CD4-positive, alpha-beta T cell treated with Interleukin-10 for 1 hour (primary cell): ENCODE measurements around the gene GABRB3.

Experiments used
- DNase-seq: peaks from one replicate; pipeline ENCODE4 v3.0.0-alpha.2; 2020

Gene GABRB3

DNA sequence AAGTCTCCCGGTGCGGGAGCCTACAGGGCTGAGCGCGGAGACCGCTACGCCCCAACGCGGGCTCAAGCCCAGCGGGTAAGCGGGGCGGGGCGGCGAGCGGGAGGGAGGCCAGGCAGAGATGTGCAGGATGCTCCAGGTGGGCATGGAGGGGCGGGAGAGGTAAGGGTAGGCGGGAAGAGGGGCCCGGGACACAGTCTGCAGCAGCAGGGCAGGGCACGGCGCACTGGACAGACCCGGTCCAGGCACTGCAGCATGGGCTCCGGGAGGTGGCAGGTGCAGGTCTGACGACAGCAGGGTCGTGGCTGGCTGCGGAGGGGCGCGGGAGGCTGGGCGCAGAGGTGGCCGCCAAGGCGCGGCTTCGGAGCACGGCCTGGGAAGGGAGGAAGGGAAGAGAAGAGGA, 102.8 kb downstream of the GABRB3 start:
- DNase-seq, result no peak

GRCh38 chr15:26667222-26667988, 105.5 kb downstream of the GABRB3 start:
- no peak for DNase-seq

DNA sequence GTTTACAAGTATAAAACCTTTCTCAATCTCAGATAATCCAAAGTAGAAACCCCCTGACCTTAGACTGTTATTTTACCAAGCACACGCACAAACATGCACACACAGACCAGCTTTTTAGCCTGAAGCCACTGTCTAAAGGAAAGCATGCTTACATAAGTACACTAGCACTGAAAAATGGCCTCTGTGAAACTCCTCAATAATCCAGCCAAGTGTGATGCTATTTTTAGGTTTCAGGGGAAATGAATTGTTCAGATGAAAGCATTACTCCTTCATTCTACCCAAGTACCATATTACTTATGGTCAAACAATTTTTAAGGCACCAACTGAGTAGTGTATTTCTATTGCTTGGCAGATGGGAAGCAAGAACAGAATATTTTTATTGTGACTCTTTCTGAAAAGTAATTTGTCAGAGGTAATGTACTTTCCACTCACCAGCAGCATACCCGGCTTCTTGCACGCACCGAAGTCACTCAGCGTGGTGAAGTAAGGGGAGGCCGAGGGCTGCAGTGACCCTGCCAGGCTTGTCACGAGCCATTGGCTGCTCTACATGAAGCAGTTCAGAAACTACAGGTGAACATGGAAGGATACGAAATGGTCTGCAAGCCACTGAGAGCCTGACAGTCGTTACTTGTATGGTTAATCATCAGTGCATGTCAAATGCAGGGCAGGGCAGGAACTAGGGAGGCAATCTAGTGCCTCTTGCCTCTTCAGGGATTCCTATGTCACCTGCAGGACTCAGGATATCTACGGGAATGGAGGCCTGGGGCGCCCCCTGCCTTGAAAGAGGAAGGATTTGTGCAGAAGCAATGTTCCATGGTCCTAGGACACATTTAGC, 106.7 kb downstream of the GABRB3 start:
- no peak for DNase-seq

DNA sequence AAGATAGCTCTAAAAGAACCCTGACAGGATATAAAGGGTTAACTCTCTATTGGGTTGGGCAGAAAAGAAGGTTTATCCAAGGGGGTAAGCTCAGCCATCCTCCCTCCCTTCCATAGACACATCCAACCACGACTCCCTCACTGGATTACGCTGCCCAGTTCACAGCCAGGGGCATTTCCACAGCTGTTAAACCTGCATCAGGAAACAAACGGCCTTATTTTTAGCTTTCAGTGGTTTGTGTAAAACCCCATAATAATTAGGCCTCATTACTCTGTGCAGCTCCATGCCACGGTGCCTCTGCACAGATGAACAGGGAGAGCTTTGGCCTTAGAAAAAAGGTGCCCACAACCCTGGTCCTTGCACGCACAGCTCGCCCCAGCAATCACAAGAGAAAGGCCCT, 110.6 kb downstream of the GABRB3 start:
- no peak for DNase-seq

DNA sequence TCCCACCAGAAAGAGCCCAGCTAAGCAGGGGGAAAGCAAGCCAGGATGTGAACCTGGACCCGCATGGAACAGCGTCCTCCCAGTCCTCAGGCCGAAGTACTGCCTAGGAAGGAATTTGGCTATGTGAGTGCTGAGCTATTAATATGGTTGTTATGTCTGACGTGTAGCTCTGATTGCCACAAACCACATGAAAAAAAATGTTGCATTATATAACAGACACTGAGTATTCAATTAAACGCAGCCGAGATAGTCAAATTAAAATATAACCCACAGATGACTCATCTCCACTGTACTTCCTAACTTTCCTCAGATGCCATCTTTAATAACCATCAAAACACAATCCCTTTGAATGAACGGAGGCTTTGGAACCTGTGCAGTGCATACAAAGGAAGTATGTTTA, 111.1 kb downstream of the GABRB3 start:
- no peak for DNase-seq

DNA sequence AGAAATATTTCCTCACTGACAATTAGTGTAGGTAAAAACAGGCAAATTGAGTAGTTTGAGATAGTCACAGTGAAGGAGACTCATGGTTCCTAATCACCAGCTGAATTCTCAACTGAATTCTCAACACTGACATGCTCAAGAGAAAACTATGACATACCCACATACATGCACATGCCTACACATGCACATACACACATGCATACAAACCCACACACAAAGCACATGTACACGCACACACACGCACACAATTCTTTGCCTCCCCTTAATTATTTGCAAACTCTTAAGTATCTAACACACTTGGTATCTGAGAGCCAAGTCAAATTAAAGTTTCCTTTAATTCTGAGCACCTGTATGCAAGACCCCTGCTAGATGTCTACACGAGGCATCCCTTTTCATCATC, 111.8 kb downstream of the GABRB3 start:
- DNase-seq, result no peak

GRCh38 chr15:26660241-26660640, 112.6 kb downstream of the GABRB3 start:
- DNase-seq, result no peak

DNA sequence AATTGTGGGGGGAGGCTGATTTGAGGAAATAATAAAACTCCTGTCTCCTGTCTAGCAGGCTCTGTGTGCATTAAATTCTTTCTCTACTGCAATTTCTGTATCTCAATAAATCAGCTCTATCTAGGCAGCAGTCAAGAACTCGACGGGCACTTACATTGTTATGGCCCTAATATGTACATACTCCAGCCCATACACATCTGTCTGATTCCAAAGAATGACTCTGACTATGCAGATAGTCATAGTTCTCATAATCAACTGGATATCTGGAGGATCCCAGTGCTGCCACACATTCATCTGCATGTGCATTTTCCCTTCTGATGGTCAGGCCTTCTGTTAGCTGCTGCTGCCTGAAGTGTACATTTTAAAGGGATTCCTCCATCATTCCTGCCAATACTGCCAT, 114.6 kb downstream of the GABRB3 start:
- no peak for DNase-seq

DNA sequence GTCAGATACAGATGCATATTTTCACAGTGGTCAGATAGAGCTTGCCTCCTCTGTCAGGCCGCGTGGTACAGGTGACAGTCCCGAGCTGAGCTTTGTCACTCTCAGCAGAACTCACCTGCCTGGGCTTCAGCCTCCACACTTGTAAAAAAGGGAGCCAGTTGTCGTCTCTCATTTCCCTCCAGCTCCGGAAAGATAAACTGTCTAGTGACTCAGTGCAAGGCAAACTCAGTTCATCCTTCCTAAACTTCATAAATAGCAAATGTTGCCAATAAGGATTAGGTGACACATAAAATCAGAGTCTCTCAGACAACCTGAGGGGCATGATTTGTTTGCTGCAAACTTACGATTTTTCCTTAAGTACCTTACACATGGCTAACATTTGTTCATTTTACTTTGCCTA, 116.8 kb downstream of the GABRB3 start:
- DNase-seq, result no peak

DNA sequence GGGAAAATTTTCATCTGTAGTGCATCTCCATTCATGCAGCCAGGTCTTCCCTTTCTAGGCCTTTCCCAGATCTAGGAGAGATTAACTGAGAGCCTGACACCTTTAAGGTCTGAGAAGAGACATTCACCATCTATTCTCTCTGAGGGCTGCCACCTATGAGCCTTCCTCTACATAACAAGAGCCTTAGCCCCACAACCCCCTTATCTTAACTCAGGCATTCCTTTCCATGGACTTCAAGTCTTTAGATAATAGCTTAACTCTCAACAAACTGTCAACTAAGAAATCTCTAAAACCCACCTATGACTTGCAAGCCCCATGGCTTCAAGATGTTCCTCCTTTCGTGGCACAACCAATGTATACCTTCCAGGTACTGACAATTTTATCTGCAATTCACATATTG, 121.0 kb downstream of the GABRB3 start:
- no peak for DNase-seq

GRCh38 chr15:26648676-26649075, 124.2 kb downstream of the GABRB3 start:
- no peak for DNase-seq

DNA sequence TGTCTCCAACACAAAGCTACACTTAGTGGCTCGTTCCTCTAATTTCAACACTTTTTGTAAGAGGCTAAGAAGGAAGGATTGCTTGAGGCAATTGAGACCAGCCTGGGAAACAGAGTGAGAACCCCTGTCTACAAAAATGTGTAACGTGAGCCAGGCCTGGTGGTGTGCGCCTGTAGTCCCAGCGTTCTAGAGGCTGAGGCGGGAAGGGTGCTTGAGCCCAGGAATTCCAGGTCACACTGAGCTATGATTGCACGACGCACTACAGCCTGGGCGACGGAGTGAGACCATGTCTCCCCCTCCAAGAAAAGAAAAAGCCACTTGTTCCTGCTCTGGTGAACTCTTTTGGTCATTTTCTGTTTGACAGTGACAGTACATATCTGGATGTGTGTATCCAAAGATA, 127.9 kb downstream of the GABRB3 start:
- no peak for DNase-seq

- DNase-seq, result no peak
Measured at GRCh38 chr15:26641144-26641543, 131.7 kb downstream of the GABRB3 start.

DNA sequence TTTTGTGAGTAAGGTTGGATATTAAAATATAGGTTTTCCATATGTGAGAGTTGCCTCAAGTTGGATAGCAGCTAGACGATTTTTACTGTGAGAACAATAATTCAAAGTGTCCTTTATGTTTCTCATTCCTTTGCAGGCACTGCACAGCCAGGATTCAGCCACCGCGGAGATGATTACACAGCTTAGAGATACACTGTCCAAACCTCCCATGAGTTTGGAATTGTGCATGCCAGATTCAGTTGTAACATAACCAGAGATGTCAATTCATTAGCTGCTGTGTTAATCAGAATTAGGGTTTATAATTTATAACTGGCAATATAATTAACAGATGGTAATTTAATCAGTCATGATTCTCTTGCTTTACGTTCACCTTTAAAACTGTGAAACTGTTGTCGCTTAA, 132.3 kb downstream of the GABRB3 start:
- no peak for DNase-seq

DNA sequence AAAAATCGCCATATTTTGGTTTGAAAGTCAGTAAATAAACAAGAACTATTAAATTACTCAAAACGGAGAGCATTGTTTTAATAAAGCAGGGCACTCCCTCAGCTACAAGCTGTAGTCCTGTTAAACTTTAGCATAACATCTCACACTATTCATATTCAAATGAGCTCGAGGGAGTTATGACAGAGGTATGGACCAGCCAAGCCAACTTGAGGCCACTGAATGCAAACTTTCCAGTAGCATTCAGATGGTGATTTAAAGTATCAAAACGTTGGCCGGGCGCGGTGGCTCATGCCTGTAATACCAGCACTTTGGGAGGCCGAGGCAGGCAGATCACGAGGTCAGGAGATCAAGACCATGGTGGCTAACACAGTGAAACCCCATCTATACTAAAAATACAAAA, 132.9 kb downstream of the GABRB3 start:
- no peak for DNase-seq

- no peak for DNase-seq
Measured at GRCh38 chr15:26635614-26636013, 137.3 kb downstream of the GABRB3 start.

DNA sequence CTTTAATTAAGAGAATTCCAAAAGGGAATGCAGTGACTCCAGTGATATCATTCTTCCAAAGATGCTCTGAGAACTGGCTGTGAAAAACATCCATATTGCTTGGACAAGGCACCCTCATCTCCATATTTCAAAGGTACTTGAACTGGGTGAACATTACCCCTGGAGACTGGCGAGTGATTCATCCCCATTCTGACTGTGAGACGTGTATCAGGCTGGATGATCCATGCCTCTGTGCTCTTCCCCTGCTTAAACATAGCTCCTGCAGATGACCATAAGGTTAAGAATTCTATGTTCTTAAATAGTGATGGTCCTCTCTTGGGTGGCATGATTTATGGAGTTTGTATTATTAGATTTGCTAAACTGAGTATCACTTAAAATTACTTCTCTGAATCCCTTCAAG, 137.8 kb downstream of the GABRB3 start:
- DNase-seq, result no peak

- no peak for DNase-seq
Measured at GRCh38 chr15:26634319-26634718, 138.5 kb downstream of the GABRB3 start.

- no peak for DNase-seq
Measured at GRCh38 chr15:26632500-26632899, 140.4 kb downstream of the GABRB3 start.

DNA sequence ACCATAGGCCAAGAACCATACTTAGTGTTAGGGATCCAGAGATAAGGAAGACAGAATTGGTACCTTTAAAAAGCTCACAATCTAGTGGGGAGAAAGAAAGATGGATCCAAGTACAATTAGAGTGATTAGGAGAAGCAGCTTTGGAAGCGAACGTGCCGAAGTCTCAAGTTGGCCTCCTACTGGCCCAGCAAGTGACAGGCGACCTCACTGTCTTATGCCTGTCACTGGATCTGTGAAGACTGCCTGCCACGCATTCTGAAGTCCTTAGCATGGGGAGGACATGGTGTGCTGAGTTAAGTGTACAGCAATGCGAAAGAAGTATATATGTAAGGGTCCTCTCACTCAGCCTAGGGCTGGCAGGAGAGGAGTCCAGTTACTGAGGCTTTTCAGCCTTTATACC, 141.0 kb downstream of the GABRB3 start:
- DNase-seq, result no peak

GRCh38 chr15:26630857-26631256, 142.0 kb downstream of the GABRB3 start:
- no peak for DNase-seq

DNA sequence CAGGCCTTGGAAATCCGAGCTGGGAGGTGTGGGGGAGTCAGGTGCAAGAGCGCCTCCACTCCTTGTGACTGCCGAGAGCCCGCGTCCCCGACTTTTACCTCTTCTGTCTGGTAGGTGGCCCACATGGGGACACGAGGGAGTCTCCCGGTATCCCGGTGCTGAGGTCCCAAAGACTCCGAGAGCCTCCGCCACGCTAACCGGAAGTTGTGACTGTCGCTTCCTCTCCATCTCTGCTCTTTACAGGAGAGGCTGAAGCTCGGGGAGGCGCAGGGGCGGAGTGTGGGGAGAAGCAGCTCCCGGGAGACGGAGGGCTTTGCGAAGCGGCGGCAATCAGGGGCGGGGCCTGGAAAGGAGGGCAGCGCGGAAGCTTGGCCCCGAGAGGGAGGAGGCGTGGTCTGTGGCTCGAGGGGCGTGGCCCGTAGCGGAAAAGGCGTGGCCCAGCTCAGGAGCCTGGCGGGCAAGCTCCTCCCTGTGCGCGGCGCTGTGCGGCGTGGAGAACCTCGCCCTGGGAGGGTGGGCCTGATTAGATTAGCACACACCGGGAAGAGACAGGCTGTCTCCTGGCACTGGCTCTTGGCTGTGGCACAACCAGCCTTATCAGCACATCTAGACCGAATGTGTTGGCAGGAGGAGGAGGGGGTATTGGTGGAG, 143.9 kb downstream of the GABRB3 start:
- peak; percentile 17 for DNase-seq

DNA sequence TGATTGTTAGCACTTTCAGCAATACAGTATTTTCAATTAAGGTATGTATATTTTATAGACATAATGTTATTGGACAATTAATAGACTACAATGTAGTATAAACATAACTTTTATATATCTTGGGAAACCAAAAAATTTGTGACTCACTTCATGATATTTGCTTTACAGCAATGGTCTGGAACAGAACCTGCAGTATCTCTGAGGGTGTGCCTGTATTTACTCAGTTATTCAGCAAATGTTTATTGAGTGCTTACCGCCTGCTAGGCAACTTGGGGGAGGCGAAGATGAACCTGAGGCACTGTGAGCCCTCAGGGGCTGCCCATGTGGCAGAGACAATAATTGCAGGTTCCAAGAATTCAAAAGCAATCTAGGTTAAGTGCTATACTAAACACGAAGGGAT, 144.8 kb downstream of the GABRB3 start:
- no peak for DNase-seq

DNA sequence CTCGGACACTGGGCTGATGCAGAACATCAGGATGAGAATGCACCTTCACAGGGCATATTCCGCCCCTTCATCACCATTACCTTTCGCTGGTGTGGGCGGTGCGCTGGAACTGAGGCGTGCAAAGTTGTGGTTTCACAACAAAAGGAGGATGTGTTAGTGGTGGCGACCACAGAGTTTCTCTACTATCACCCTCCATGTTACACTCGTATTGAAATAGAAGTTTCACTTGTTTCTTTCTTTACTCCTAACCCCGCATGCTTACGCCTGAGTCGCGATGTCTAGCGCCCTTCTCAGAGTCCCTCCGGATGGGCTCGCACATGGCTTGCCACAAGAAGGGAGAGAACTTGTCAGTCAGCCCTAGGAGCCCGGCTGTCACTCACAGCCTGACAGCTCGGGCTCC, 148.7 kb downstream of the GABRB3 start:
- DNase-seq, result no peak
